NCI-H524 treated with DMSO at 0.1 percent for 48 hours (cell line): ENCODE results near the gene PAX7.
"Not testable (repeated sequence)": the region's sequence is repeated elsewhere in the genome, so short reads cannot be mapped to it uniquely, and the experiment has no call there.

Source experiments
- DNase-seq: peaks from one replicate; lab custom pipeline; 2025; lab: John Stamatoyannopoulos, UW

The PAX7 gene

DNA sequence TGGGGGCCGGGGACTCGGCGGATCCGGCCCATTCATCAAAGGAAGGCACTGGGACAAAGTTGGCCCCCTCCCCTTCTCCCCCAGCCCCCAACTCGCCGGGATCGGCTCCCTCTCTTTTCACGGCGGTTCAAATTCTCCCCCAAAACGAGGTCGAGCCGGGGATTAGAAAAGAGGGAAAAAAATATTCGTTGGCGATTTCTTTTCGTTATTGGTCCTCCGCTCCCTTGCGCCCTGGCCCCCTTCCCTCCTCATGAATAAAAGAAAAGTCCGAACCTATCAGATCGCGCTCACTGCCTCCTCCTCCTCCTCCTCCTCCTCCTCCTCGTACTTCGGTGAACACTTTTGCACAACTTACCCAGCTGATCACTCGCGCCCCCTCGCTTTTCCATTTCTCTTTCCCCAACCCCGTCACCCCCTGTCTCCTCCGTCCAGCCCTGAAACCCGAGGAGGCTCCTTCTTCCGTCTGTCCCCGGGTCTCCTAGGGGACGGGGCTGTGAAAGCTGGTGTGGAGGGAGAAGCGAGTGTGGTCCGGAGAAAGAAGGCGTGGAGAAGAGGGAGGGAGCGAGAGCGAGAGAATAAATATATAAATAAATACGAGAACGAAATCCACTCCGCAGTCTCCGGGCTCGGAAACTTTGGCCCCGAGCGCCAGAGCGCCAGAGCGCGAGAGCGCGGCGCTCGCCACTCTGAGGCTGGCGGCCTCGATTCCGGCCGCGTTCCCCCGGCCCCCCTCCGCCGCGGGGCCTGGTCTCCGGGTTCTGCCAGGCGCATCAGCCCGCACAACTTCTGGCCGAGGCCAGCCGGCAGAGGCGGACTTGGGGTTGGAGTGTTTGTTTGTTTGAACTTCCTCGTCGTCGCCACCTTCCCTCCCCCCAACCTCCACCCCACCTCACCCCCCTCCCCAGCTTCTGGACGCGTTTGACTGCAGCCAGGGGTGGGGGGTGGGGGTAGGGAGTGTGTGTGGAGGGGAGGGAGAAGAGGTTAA lies at the start of gene PAX7:
Gene PAX7 (plus strand): TSS at position 336 of the 985 bp plus-strand sequence. CDS start 758 bp downstream, outside the sequence.
- no peak for DNase-seq

DNA sequence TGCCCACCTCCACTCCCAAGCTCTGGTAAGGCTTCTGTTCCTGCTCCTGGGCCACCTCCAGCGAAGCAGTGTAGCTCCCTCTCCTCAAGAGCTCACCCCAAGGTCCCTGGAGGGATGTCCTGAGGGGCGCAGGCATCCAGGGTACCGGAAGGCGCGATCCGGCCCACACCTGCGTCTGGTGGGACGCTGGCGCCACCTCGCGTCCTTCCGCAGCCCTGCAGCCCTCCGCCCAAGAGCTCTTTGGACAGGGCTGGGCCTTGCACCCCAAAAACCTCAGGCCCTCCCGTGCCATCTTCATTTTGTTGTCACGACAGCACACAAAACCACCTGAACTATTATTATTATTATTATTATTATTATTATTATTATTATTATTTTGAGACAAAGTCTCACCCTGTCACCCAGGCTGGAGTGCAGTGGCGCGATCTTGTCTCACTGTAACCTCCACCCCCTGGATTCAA lies 49.2 kb upstream of the PAX7 start:
- no peak for DNase-seq

DNA sequence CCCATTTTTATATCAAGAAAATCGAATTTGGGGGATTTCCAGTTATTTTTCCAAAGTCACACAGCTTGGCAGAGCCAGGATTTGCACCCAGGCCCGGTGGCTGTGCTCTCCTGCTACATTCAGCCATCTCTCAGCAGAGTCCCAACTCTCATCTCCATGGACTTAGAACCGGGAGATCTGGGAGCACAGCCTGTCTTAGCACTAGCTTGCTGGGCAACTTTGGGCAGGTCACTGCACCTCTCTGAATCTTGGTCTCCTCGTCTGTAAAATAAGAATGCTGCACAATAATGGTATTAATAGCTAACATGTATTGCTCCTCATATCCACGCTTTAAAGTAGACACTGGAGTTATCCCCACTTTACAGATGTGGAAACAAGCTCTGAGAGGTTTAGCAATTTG lies 47.8 kb upstream of the PAX7 start:
- no peak for DNase-seq

DNA sequence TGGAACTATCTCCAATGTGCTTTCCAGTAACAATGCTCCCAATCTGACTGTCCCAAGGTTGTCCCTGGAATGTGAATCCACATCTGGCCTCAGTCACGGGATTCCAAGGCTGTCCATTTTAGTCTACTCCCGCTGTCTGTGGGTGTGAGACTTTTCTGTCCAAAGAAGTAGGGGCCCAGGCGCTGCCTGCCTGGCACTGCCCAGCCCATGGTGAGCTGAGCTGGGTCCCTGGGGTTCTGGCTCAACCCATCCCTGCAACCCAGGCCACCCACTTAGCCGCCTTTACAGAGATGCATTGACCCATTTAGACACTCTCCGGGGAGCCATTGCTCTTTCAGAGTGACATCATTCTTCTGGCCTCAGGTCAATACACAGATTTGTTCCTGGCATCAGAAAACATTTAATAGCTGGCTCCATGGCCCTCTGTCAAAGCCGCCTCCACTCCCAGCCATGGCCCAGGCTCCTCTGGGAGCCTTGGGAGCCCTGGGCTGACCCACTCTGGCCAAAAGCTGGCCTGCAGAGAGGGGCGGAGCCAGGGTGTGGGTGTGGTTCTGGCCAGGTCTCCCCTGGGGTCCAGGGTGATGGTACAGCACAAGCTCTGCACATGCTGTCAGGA lies 47.2 kb upstream of the PAX7 start:
- no peak for DNase-seq

DNA sequence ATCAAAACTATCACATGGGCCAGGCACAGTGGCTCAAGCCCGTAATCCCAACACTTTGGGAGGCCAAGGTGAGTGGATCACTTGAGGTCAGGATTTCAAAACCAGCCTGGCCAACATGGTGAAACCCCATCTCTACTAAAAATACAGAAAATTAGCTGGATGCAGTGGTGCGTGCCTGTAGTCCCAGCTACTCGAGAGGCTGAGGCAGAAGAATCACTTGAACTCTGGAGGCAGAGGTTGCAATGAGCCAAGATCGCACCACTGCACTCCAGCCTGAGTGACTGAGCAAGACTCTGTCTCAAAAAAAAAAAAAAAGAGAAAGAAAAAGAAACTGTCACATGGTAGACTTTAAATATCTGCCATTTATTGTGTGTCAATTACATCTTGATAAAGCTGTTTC lies 44.6 kb upstream of the PAX7 start:
- not testable (repeated sequence) for DNase-seq

DNA sequence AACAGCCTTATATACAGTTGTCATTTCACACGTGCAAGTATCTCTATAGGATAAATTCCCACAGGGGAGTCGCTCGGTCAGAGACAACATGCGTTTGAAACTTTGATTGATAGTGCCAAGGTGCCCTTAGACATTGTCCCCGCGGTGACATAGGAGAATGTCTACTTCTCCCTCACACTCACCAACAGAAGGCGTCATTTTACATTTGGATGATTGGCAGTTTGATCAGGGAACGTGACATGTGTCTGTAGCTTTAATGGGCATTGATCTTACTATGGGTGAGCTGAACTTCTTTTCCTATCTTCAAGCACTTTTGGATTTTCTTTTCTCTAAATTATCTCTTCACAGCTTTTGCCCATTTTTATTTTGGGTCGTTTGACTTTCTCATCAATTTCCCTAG lies 42.6 kb upstream of the PAX7 start:
- DNase-seq: no peak

DNA sequence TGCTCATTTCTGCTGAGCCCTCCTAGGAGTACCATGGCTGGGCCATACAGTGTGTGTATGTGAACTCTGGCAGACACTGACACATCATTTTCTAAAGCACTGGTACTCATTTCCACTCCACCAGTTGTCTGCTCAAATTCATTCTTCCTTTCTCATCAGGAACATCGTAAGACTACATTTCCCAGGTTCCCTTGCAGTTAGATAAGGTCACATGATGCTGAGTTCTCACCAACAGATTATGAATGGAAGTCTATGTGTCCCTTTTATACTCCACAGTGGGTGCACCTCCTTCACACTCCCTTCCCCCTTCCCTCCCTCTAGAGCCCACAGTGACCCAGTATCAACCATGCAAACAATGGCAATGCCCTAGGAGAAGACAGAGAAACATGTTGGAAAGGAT lies 38.3 kb upstream of the PAX7 start:
- DNase-seq: no peak

DNA sequence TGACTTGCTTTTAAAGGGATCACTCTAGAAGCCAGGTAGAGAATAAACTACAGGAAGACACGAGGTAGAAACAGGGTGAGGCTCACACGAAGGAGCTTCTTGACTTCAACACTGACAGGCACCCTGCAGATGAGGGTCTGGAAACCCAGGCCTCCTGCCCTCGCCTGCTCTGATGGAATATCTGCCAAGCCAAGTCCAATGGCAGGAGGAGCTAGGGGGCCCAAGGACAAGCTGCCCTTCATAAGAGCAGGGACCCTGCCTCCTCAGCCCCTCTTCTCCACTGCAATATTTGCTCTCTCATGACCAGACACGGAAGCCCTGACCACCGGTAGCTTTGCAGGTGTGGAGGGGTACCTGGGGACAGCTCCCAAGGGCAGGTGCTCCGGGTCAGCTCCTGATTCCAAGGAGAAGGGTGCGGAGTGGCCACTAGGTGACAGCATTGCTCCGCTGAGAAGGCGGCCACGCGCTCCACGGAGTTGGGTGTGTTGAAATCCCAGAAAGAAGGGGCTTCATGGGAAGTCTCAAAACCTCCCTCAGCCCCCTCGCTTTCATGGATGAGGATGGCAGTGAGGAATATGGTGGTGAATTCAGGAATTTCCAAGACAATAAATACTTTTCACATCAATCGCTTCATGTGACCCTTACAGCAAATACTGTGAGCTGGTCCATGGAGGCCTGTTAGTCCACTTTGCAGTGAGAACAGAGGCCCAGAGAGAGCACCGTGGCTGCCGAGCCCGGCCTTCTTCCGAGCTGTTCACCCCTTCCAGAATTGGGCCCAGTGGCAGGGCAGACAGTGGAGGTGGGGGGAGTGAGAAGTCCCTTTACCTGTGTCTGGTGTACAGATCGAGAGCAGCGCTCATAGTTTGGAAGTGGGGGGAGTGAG lies 33.2 kb upstream of the PAX7 start:
- DNase-seq: no peak

DNA sequence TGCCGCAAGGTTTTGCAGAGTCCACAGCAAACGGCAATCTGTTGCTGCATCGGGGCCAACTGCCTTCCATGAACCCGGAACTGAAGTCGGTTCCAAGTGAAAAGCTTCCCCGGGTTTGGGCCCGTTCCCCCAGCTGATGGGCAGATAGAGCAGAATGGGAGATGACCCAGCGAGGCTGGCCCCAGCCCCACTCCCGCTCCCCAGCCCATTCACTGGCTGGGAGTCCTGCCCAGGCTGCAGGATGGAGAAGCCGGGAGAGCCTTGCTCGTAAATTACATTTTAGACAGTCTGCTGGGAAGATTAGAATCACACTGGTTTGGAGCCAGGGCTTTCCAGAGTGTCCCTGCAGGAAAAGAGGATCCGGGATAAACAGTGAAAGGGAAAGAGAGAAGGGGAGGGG lies 31.6 kb upstream of the PAX7 start:
- no peak for DNase-seq

DNA sequence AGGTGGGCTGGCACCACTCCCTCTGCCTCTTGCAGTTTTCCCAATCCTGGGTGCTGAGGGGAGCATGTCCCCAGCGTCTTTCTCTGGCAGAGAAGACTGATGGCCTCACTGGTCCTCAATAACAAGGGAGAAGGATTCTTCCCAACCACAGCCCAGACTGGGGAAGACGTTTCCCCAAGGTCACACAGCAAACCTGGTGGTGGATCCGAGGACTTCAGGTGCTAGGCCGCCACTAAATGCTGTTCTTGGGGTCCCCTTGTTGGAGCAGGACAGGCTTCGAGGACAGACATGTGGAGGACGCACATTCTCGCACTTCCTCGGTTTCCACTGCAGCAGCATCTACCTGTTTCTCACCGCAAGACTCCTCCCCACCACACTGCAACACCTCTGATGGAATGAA lies 30.9 kb upstream of the PAX7 start:
- DNase-seq: no peak

DNA sequence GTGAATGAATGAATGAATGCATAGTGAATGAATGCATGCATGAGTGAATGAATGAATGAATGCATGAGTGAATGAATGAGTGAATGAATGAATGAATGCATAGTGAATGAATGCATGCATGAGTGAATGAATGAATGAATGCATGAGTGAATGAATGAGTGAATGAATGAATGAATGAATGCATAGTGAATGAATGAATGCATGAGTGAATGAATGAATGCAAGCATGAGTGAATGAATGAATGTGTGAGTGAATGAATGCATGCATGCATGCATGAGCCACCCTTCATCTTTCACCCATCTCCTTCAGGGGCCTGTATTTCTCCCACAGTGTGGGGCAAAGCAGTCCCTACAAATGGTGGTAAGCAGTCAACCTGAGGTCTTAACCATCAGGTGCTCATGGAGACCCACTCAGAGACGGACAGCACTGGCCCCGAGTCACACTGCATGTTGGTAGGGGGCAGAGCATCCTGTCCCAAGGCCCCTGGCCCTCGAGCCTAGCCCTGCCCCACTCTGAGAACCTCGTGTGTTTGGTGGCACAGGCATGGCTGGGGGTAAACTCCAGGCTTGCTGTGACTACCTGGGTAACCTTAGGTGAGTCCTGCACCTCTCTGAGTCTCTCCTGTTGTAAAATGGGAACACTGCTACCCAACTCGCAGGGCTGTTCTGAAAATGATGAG lies 28.0 kb upstream of the PAX7 start:
- DNase-seq: no peak

DNA sequence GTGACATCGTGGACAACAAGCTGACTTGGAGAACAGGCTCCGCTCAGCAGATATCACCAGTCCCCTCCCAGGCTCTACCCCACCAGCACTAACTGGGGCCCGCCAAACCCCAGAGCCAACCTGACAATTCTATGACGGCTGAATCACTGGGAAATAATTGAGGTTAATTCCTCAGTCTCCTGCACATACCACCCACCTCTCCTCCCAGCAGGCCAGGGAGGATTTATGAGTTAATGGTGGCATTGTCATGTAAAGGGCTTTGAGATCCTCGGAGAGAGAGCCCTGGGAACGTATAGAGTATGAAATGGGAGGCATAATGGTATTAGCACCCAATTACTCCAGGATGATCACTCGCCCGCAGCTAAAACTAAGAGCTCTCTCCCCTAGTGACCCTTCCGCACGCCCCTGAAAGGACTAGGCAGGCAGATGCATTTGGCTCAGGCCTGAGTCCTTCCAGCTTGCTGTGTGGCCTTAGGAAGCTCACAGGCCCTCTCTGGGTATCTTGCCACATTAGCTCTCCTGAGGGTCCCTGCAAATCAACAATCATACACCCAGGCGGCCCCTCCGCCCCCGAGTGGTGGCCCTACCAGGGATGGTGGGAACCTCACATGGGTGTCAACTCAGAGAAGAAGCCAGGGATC lies 27.3 kb upstream of the PAX7 start:
- DNase-seq: no peak

DNA sequence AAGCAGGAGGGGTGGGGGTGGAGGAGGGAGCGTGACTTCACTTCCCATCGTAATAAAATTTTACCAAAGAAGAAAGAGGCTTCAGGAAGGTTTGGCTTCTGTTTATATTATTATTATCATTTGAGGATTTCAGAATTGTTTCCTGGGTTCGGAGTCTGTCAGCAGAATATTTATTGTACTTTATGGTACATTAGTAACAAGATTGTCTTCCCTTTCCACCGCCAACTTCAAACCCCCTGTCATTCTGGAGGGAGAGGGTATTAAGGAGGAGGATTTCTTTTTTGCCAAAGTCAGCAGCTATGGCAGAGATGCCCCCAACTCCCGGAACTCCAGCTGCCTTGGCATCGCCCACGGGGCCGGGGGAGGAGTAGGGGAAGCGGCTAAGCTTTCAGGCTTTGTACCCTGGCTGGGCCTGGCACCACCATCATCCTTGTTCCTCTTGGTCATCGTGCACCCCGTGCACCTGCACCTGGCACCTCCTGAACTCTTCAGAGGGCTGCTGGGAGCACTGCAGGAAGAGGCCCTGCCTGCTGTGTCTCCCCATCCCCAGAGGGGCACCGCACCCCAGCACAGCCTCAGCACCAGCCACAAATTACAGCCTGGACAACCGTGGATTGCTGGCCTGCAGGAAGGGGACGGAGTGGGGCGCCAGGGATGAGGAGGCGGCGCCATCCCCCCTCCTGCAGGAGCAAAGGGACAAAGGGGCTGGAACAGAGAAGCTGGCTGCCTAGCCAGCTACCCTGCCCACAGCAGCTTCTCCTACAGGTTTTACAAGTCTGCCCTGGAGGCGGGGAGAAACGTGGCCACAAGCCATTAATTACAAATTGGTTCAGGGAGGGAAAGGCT lies 24.0 kb upstream of the PAX7 start:
- DNase-seq: no peak

DNA sequence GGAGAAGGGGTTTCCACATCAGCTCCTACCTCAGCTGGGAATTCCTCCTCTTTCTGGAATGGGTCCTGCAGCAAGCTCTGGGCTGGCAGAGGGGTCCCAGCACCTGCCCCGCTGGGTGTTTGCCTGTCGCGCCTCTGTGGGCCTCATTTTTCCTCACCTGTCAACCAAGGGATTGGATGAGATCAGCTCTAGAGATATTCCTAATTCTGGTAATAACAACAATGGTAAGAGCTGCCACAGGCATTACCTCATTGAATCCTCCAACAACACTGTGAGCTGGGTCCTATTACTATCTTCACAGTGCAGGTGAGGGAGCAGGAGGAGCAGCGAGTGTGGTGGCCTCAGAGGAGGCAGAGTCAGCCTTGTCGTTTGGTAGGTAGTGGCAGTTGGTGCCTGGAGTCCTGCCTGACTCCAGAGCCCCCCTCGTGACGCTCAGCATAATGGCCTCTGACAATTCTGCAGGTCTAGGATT lies 23.3 kb upstream of the PAX7 start:
- no peak for DNase-seq

DNA sequence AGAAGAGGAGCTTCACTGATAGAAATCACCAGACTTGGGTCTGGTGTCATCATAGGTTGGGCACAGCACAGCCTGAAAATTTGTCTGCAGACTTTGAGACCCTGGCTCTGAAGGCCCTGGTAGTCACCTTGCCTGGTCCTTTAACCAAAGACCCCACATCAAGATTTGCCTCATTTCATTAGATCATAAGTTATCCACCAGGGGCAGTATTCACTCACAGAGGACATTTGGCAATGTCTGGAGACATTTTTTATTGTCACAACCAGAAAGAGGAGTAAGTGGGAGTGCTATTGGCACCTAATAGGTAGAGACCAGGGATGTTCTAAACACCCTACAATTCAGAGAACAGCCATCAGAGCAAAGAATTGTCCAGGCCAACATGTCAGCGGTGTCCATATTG lies 22.1 kb upstream of the PAX7 start:
- no peak for DNase-seq

DNA sequence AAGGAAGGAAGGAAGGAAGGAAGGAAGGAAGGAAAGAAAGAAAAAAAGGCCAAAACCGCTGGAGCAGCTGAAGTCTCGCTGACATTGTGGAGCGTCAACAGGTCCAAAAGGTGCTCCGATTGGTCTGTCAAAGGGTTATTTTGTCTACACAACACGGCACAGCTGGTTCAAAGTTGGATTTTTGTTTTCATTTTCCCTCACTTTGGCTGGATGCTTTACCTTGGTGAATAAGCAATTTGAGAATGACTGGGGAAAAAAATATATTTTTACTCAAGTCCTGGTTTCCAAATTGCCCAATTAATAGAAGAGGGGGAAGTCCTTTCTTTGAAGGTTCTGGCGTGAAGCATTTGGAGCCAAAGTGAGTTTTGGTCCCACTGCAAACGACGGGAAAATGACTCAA lies 19.3 kb upstream of the PAX7 start:
- DNase-seq: no peak

DNA sequence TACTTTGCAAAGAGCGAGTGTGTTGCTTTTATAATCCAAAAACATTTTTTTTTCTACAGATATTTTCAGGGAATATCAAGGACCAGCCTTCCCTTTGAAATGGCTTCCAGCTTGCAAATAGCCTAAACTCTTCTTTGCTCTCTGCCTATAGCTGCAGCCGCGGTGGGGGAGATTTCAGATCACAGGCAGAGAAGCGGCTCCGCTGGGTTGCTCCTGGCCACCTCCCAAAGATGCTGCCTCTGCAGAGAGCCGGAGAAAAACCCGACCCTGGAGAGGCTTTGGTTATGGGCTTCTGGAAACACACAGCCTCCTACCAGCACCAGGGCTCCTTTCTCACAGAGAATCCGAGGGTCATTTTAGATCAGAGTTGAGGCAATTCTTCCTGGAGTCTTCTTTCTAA lies 18.6 kb upstream of the PAX7 start:
- no peak for DNase-seq

DNA sequence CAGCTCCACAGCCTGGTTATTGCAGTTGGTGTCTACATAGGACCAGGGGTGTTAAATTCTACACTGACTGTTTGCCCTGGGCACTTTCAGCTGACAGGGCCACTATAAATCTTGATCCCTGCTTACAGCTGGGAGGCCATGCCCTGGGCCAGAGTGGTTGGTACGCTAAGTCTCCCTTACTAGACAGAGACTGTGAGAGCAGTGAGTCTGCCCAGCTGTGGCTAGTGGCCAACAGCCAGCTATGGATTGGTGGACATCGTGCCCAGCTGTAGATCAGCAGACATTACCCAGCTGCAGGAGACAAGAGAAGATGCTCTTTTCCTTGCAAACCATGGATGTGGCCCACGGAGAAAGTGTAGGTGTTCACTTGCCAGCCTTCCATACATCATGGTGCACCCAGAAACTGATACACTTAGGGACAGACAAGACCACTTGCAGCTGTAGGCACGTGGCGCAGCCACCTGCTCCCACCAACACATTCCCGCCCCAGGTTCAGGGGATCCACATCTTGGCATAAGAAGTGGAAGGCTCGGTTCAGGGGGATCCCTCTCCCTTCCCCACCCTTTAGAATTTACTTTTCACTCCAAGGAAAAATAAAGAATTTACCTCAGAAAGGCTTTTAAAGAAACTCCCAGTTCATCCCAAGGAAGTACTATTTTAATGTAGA lies 16.4 kb upstream of the PAX7 start:
- no peak for DNase-seq
